Measurements from ENCODE around the gene BCAS3. TPM values are rescaled to one million over a fixed set of nuclear protein-coding genes. Genes with fewer than 3 reads are reported as not detected.
A peak's percentile ranks its signal among the peaks of the same experiment; 100 is the strongest.

The BCAS3 gene
- polyA plus RNA-seq, 3 donors, result 10.3 to 19.1 (median 14.7) TPM

- H3K27me3 Mint-ChIP-seq (ENCODE audit: low read depth in 3 of 3), result no peaks in the 10 kb centered on the region
- peaks cover 3% of the 10 kb centered on the region for H4K20me1 ChIP-seq (ENCODE audit: insufficient read depth, low read length)
- H3K9me3 Mint-ChIP-seq, result no peaks in the 10 kb centered on the region
- H3K36me3 Mint-ChIP-seq, result peaks cover 0 to 3% of the 10 kb centered on the region in 2 donors
- no peaks in the 10 kb centered on the region for H3K27me3 ChIP-seq (ENCODE audit: control insufficient read depth in 2 of 2, insufficient read depth in 2 of 2, low read length in 2 of 2)
- no peak overlapping the region for H3K27ac Mint-ChIP-seq
- H3K4me1 ChIP-seq (ENCODE audit: control insufficient read depth in 1 of 2, insufficient read depth in 2 of 2, low read length in 2 of 2), result no peaks in the 10 kb centered on the region
- WGBS (ENCODE audit: insufficient coverage), result 92% methylated on average over 9 of the region's 9 CpGs
- intact Hi-C loops (cut with micrococcal nuclease), result no loop called here
- no peaks in the 10 kb centered on the region for H3K9me3 ChIP-seq (replicated peaks in 1 of 2; ENCODE audit: control insufficient read depth in 1 of 2, insufficient read depth in 1 of 2, low read length in 2 of 2)
- H3K4me1 Mint-ChIP-seq, result no peaks in the 10 kb centered on the region
- no peaks in the 10 kb centered on the region for H3K79me2 ChIP-seq (ENCODE audit: insufficient read depth, low read length)
- no peak overlapping the region for H3K4me3 Mint-ChIP-seq
- H3K36me3 ChIP-seq (replicated peaks in 1 of 2; ENCODE audit: control insufficient read depth in 1 of 2, insufficient read depth in 2 of 2, low read length in 2 of 2), result no peaks in the 10 kb centered on the region
- no peak overlapping the region for H3K4me2 ChIP-seq (replicated peaks; ENCODE audit: extremely low read depth, low read length, poor library complexity, severe bottlenecking)
- H2AFZ ChIP-seq (ENCODE audit: insufficient read depth, low read depth, low read length, poor library complexity, severe bottlenecking), result no peak overlapping the region
- DNase-seq, result no peak
- no peak overlapping the region for H3K27ac ChIP-seq (ENCODE audit: low read depth in 1 of 2, low read length in 2 of 2)
- no peak for TF ChIP-seq CTCF (IDR thresholded peaks at IDR 0.05)
- H3K9ac ChIP-seq (ENCODE audit: insufficient read depth, low read length, poor library complexity, severe bottlenecking), result no peak overlapping the region
- H3K4me3 ChIP-seq (replicated peaks in 1 of 3; ENCODE audit: low read depth in 2 of 3, low read length in 3 of 3), result no peak overlapping the region
Observed at GRCh38 chr17:60717814-60718213, 40.2 kb downstream of the BCAS3 start.

GRCh38 chr17:60720763-60721531 lies 43.3 kb downstream of the BCAS3 start:
- Histone ChIP-seq H3K9me3 (replicated peaks in 1 of 2; ENCODE audit: control insufficient read depth in 1 of 2, insufficient read depth in 1 of 2, low read length in 2 of 2) (no peaks in the 10 kb centered on the region), H3K4me3 (replicated peaks in 1 of 3; ENCODE audit: low read depth in 2 of 3, low read length in 3 of 3) (no peak overlapping the region), H2AFZ (ENCODE audit: insufficient read depth, low read depth, low read length, poor library complexity, severe bottlenecking) (no peak overlapping the region), H3K4me2 (replicated peaks; ENCODE audit: extremely low read depth, low read length, poor library complexity, severe bottlenecking) (no peak overlapping the region), H3K36me3 (replicated peaks in 1 of 2; ENCODE audit: control insufficient read depth in 1 of 2, insufficient read depth in 2 of 2, low read length in 2 of 2) (no peaks in the 10 kb centered on the region), H3K27ac (ENCODE audit: low read depth in 1 of 2, low read length in 2 of 2) (no peak overlapping the region), H3K27me3 (ENCODE audit: control insufficient read depth in 2 of 2, insufficient read depth in 2 of 2, low read length in 2 of 2) (no peaks in the 10 kb centered on the region), H3K9ac (ENCODE audit: insufficient read depth, low read length, poor library complexity, severe bottlenecking) (no peak overlapping the region), H3K79me2 (ENCODE audit: insufficient read depth, low read length) (no peaks in the 10 kb centered on the region), H4K20me1 (ENCODE audit: insufficient read depth, low read length) (peaks cover 3% of the 10 kb centered on the region), H3K4me1 (ENCODE audit: control insufficient read depth in 1 of 2, insufficient read depth in 2 of 2, low read length in 2 of 2) (no peaks in the 10 kb centered on the region)
- Mint-ChIP-seq H3K4me3 (no peak overlapping the region), H3K27ac (no peak overlapping the region), H3K36me3 (peaks cover 0 to 3% of the 10 kb centered on the region in 2 donors), H3K9me3 (peaks cover 0 to 3% (median 0%) of the 10 kb centered on the region in 7 donors), H3K27me3 (ENCODE audit: low read depth in 3 of 3) (no peaks in the 10 kb centered on the region), H3K4me1 (no peaks in the 10 kb centered on the region)
- WGBS (ENCODE audit: insufficient coverage), result no CpG with 5 or more reads among the region's 5 CpGs
- peak; percentile 94 for TF ChIP-seq CTCF (IDR thresholded peaks at IDR 0.05)
- peak; percentile 25 to 39 (median 33) for DNase-seq
- intact Hi-C loops (cut with micrococcal nuclease), result loop anchor here (5.0 to 10.0 kb wide), 2 partner anchors 671 to 674 kb away; partner anchors contain the start of gene TBX2 (in 1 of the 2)

All from CD14-positive monocyte (primary cell).